Tibial nerve (tissue), 3 donors: Measurements from ENCODE around the gene RBM34.

Experiments used
- POLR2A ChIP-seq, 2 donors: fragments of 450-650 bp; IDR thresholded peaks; one replicate each; pipeline ENCODE4 v1.6.1; 2017; ENCODE audit warnings: antibody characterized with exemption in 2 of 2, mild to moderate bottlenecking in 2 of 2, moderate library complexity in 2 of 2
- TF ChIP-seq, protein P1 (sequence below), 5 experiments: fragments of 200-600 bp in 3 of 5; fragments of 450-650 bp in 2 of 5; sonication (generic) in 3 of 5; IDR thresholded peaks; one replicate each; pipeline ENCODE4 v1.5.1; 2016 to 2019; ENCODE audit warnings: antibody characterized with exemption in 5 of 5, mild to moderate bottlenecking in 3 of 5, moderate library complexity in 2 of 5

DNA sequence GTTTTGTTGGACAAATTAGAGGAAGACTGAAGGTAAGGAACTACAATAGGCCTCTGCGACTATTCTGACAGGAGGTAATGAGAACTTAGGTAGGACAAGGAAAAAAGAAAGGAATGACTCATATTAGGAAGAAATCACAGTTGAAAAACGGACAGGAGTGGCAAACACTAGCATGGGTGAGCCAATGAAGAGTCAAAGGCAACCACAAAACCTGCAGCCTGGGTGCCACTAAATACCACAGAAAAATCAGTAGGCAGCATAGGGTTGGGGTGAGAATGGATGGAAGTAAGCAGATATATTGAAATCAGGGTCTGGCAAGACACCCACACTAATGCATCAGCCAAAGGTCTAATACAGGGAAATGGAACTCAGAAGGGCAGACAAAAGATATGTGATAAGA lies 10.0 kb downstream of the RBM34 start:
- TF ChIP-seq, protein P1, sequence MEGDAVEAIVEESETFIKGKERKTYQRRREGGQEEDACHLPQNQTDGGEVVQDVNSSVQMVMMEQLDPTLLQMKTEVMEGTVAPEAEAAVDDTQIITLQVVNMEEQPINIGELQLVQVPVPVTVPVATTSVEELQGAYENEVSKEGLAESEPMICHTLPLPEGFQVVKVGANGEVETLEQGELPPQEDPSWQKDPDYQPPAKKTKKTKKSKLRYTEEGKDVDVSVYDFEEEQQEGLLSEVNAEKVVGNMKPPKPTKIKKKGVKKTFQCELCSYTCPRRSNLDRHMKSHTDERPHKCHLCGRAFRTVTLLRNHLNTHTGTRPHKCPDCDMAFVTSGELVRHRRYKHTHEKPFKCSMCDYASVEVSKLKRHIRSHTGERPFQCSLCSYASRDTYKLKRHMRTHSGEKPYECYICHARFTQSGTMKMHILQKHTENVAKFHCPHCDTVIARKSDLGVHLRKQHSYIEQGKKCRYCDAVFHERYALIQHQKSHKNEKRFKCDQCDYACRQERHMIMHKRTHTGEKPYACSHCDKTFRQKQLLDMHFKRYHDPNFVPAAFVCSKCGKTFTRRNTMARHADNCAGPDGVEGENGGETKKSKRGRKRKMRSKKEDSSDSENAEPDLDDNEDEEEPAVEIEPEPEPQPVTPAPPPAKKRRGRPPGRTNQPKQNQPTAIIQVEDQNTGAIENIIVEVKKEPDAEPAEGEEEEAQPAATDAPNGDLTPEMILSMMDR (IDR thresholded peaks at IDR 0.05), result no peak
- no peak for TF ChIP-seq POLR2A (IDR thresholded peaks at IDR 0.05)
